SK-N-MC (cell line): ENCODE data around the gene MYLIP.

Source experiments
- DNase-seq: peaks from one replicate; pipeline ENCODE4 v3.0.0-alpha.2; 2011; ENCODE audit warnings: low read depth, low spot score
- H3K27ac ChIP-seq: fragments of 200-600 bp; sonication (generic); 2 replicates; pipeline ENCODE4 v1.5.1; 2016; ENCODE audit warnings: mixed run types
- H3K36me3 ChIP-seq: fragments of 200-600 bp; sonication (generic); 2 replicates; pipeline ENCODE4 v1.6.1; 2017; ENCODE audit warnings: antibody characterized with exemption, low read length, mixed read lengths; ENCODE audit not compliant: insufficient read depth
- H3K4me3 ChIP-seq: fragments of 200-600 bp; sonication (generic); 2 replicates; pipeline ENCODE4 v1.5.1; 2016
- H3K9ac ChIP-seq: fragments of 200-600 bp; sonication (generic); 2 replicates; pipeline ENCODE4 v1.8.0; 2017; ENCODE audit warnings: mixed run types, mixed read lengths; ENCODE audit not compliant: insufficient read length
- H3K9me3 ChIP-seq: fragments of 200-600 bp; sonication (generic); 2 replicates; pipeline ENCODE4 v1.6.1; 2017; ENCODE audit warnings: low read depth, mild to moderate bottlenecking, antibody characterized with exemption, low read length, moderate library complexity, mixed read lengths
- EZH2 ChIP-seq: fragments of 200-600 bp; sonication (generic); IDR thresholded peaks from one replicate; pipeline ENCODE4 v1.6.1; 2017; ENCODE audit warnings: antibody characterized with exemption
- FOXP2 ChIP-seq: optimal IDR thresholded peaks from 2 replicates; pipeline ENCODE3; 2011; ENCODE audit warnings: mild to moderate bottlenecking, moderate library complexity; ENCODE audit not compliant: insufficient read depth; ENCODE audit errors: extremely low read length, control extremely low read depth
- POLR2AphosphoS5 ChIP-seq: IDR thresholded peaks from 2 replicates; pipeline ENCODE4 v1.6.1; 2012; ENCODE audit warnings: mild to moderate bottlenecking, low read depth, low read length, borderline replicate concordance

Gene MYLIP

DNA sequence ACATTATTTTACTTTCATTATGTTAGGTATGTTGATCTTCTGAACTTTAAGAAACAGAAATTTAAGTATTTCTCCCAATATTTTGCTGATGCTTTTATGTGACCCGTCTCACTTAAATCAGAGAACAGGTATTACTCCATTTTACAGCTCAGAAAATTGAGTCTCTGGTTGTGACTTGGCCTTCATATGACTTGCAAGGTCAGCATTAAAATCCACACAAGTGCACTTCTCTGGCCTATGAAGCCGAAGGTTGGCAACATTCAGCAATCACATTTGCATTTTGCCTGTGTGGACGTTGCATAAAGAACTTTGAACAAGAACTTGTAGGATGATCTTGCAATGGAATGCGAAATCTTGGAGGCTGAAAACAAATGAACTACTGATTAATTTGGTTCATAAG is 10.1 kb upstream of the MYLIP start:
- H3K9me3 ChIP-seq = no peaks in the 10 kb centered on the region
- H3K4me3 ChIP-seq = no peak overlapping the region
- H3K36me3 ChIP-seq = no peaks in the 10 kb centered on the region
- no peak overlapping the region for H3K9ac ChIP-seq
- DNase-seq = no peak
- H3K27ac ChIP-seq = no peak overlapping the region
- TF ChIP-seq POLR2AphosphoS5 (no peak), FOXP2 (no peak), EZH2 (no peak)

GRCh38 chr6:16121339-16121738 is 7.5 kb upstream of the MYLIP start:
- TF ChIP-seq POLR2AphosphoS5 (no peak), EZH2 (no peak)
- Histone ChIP-seq H3K9me3 (no peaks in the 10 kb centered on the region), H3K9ac (no peak overlapping the region), H3K27ac (no peak overlapping the region), H3K36me3 (no peaks in the 10 kb centered on the region), H3K4me3 (no peak overlapping the region)
- DNase-seq = no peak

GRCh38 chr6:16122197-16122596 is 6.7 kb upstream of the MYLIP start:
- no peak overlapping the region for H3K4me3 ChIP-seq
- no peaks in the 10 kb centered on the region for H3K36me3 ChIP-seq
- no peak for TF ChIP-seq EZH2
- no peak for TF ChIP-seq FOXP2
- TF ChIP-seq POLR2AphosphoS5 = no peak
- no peak for DNase-seq
- H3K27ac ChIP-seq = no peak overlapping the region
- H3K9me3 ChIP-seq = no peaks in the 10 kb centered on the region
- H3K9ac ChIP-seq = no peak overlapping the region

DNA sequence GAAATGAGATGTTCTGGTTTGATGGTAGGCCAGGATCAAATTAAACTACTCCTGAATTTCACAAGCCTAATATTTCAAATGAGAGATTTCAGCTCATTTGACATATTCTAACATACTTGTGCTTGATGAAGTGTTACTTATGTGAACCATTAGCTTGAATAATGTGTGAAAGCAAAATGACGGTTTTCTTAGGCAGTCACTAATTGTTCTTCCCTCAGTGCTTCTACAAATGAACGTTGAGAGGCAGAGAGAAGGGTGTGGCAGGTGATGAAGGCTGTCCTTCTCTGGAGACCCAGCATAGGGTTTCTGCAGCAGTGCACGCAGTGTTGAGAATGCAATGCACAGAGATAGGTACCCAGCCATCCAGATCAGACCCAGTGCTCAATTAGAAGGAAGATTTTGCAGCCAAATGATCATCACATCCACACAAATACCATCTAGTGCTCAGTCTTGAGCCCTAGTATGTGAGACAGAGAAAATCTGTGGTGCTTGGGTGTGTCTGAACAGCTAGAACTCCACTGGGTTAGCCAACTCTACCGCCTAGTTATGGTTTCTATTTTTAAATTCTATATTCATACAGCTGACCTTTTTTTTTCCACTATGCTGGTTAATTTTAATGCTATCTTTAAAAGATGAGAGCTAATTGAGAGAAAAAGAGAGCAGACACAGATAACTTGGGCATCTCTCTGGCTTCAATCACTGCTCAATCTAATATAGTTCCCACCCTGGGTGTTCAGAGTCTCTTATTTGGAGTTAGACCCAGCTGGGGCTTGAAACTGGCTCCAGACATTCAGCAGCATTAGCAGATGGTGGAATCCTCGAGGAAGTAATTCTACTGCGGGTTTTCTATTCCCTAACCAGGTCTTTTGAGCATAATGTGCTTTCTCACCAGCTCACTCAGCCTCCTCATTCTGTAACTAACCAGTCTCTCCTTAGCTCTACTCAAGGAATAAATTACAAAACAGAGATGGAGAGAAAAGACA is 4.4 kb upstream of the MYLIP start:
- no peak for DNase-seq
- Histone ChIP-seq H3K27ac (no peak overlapping the region), H3K36me3 (no peaks in the 10 kb centered on the region), H3K9ac (no peak overlapping the region), H3K4me3 (no peak overlapping the region), H3K9me3 (no peaks in the 10 kb centered on the region)
- TF ChIP-seq EZH2 (no peak), POLR2AphosphoS5 (no peak)

DNA sequence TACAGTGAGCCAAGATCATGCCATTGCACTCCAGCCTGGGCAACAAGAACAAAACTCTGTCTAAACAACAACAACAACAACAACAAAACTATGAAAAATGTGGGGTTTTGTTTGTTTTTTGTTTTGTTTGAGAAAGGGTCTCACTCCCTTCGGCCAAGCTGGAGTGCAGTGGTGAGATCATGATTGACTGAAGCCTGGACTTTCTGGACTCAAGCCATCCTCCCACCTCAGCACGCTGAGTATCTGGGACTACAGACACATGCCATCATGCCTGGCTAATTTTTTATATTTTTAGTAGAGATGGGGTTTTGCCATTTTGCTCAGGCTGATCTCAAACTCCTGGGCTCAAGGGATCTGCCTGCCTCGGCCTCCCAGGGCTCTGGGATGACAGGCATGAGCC is 2.8 kb upstream of the MYLIP start:
- no peak for TF ChIP-seq POLR2AphosphoS5
- no peak for TF ChIP-seq EZH2
- TF ChIP-seq FOXP2 = no peak
- H3K4me3 ChIP-seq = no peak overlapping the region
- peaks cover 9% of the 10 kb centered on the region for H3K36me3 ChIP-seq
- H3K27ac ChIP-seq = no peak overlapping the region
- DNase-seq = no peak
- H3K9ac ChIP-seq = no peak overlapping the region
- no peaks in the 10 kb centered on the region for H3K9me3 ChIP-seq

GRCh38 chr6:16126861-16127260 is 2.0 kb upstream of the MYLIP start:
- Histone ChIP-seq H3K27ac (no peak overlapping the region), H3K36me3 (peaks cover 17% of the 10 kb centered on the region), H3K4me3 (no peak overlapping the region), H3K9ac (no peak overlapping the region), H3K9me3 (no peaks in the 10 kb centered on the region)
- no peak for TF ChIP-seq EZH2
- TF ChIP-seq FOXP2 = no peak
- TF ChIP-seq POLR2AphosphoS5 = no peak
- DNase-seq = no peak

DNA sequence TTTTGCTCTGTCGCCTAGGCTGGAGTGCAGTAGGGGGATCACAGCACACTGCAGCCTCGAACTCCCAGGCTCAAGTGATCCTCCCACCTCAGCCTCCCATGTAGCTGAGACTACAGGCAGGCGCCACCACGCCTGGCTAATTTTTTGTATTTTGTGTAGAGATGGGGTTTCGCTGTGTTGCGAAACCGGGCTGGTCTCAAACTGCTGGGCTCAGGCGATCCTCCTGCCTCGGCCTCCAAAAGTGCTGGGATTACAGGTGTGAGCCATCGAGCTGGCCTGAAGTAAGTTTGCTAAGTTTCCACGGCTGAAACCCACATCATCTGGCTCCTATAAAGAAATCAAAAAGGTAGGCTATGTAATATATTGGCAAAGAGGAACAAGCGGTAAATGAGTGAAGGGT is 1.4 kb upstream of the MYLIP start:
- H3K9me3 ChIP-seq = no peaks in the 10 kb centered on the region
- no peak overlapping the region for H3K27ac ChIP-seq
- H3K36me3 ChIP-seq = peaks cover 23% of the 10 kb centered on the region
- no peak for DNase-seq
- no peak overlapping the region for H3K4me3 ChIP-seq
- H3K9ac ChIP-seq = no peak overlapping the region
- TF ChIP-seq POLR2AphosphoS5 (no peak), FOXP2 (no peak), EZH2 (no peak)

- H3K9ac ChIP-seq = peak overlapping the region; percentile 92
- peak overlapping the region; percentile 92 for H3K27ac ChIP-seq
- peaks cover 44% of the 10 kb centered on the region for H3K36me3 ChIP-seq
- no peaks in the 10 kb centered on the region for H3K9me3 ChIP-seq
- TF ChIP-seq POLR2AphosphoS5 (no peak), FOXP2 (no peak), EZH2 (no peak)
- DNase-seq = no peak
- peak overlapping the region; percentile 79 for H3K4me3 ChIP-seq
These were observed 926 bp downstream of the MYLIP start for GRCh38 chr6:16129623-16130401.
